Measurements from ENCODE around the gene RIPK1.
"Not testable (repeated sequence)": the region's sequence is repeated elsewhere in the genome, so short reads cannot be mapped to it uniquely, and the experiment has no call there.

The RIPK1 gene

DNA sequence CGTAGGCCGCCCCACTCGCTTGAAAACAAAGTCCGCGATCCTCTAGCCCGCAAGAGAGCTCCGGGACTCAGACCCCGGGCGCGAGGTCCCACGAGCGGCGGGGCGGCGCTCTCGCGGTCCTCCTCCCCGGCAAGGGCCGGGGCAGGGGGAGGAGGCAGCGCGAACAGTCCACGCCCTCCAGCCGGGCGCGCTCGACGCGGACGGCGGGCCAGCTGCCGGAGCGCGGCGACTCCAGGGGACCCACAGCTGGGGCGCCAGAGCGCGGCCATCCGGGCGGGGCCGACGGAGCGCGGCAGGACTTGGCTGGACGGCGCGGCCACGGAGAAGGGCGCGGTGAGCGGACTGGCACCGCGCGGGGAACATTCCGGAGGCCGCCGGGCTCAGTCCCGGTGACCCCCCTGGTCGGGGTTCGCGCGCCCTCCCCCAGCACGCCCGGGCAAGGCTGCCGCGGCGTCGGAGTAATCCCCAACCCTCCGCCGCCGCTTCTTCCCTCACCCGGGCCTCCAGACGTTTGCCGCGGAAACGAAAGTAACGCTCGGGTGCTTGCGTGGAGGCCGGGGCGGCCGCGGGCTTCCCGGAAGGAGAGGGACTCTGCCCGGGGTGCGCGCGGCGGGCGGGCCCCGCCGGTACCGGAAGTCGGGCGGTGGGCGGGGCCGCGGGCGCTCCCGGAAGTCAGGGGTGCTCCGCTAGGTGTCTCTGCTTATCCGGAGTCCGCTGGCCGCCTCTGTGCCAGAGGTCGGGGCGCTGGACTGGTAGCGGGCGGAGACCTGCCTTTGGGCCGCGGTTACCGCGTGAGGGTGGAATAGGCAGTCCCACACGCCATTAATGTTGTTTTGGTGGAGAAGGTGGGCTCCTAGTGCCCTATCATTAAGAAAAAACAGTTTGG, at the start of gene RIPK1:
RIPK1 (plus strand) TSS at position 166 of the 886 bp plus-strand sequence. CDS start 8,330 bp downstream, outside the sequence.
- peak; percentile 75 to 91 for DNase-seq

DNA sequence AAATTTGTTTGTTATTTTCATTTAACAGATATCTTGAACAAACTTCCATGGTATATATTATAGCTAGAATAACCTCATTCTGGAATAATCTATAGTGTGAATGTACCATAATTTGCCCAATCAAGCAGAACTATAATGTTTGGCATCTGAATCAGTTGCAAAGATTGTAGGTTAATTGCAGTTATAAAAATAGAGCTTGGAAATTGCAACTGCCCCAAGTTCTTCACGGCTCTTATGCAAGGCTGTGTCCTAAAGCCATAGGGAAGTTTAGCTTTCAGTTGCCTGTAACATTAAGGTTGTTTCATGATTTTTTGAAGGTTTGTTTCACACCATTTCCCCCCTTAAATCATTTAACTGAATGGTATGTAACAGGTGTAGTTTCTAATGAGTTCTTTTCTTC, 49.2 kb upstream of the RIPK1 start:
- DNase-seq: no peak

DNA sequence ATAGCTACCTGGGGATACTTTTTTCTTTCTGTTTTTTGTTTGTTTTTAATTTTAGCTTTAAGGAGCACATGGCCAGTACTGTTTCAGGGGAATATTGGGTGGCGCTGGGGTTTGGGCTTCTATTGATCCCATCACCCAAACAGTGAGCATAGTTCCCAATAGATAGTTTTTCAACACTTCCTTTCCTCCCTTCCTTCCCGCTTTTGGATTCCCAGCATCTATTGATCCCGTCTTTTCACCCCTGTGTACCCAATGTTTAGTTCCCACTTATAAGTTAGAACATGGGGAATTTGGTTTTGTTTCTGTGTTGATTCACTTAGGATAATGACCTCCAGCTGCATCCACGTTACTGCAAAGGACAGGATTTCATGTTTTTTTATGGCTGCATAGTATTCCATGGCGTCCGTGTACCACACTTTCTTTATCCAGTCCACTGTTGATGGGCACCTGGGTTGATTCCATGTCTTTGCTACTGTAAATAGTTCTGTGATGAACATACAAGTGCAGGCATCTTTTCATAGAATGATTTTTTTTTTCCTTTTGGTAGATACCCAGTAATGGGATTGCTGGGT, 48.5 kb upstream of the RIPK1 start:
- no peak for DNase-seq

DNA sequence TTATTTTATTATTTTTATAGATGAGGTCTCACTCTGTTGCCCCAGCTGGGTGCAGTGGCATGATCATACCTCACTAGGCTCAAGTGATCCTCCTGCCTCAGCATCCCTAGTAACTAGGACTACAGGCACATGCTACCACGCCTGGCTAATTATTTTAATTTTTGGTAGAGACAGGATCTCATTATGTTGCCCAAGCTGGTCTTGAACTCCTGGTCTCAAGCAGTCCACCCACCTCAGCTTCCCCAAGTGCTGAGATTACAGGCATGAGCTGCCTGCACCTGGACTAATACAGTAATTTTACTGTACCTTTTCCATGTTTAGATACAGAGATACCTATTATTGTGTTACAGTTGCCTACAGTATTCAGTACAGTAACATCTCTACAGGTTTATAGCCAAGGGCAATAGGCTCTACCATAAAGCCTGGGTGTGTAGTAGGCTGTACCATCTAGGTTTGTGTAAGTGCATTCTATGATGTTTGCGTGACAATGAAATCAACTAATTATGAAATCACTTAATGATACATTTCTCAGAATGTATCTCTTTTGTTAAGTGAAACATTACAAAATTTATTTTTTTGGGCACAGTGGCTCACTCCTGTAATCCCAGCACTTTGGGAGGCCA, 47.2 kb upstream of the RIPK1 start:
- not testable (repeated sequence) for DNase-seq

DNA sequence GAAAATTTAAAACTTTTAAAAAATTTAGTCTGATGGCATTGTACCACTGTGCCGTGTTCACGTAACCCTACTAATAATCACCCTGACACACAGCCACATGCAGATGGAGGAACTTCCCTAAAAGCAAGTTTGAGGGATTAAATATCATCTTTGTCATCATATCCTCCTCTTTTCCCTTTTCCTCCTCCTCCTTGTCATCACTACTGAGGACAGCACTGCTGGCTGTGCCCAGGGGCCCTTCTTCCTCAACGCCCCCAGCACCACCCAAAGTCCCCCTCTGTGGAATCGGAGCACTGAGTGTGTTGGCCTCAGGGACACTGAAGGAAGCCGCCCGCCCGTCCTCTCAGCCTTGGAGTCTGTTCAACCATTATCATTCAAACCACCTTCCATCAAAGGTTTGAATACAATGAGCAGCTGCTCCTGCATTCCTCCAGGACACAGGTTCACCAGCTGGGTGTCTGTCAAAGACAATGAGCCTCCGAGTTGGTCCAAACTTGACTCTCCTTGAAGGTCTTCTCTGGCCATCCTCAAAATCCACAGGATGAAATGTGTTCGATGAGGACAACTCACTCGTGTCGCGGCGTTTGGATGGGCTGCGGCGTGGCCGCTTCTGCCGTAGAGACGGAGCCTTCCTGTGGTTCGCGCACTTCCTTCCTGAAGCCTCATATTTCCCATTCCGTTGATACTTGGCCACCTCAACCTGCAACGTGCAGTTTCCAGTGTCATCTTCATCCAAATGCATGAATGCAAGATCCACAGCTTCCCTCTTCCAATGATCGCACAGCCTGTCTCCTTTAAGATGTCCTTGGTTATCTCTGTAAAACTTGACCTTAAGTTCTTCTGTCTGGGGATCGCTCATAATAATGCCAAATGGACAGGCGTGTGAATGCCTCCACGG, 45.3 kb upstream of the RIPK1 start:
- no peak for DNase-seq

DNA sequence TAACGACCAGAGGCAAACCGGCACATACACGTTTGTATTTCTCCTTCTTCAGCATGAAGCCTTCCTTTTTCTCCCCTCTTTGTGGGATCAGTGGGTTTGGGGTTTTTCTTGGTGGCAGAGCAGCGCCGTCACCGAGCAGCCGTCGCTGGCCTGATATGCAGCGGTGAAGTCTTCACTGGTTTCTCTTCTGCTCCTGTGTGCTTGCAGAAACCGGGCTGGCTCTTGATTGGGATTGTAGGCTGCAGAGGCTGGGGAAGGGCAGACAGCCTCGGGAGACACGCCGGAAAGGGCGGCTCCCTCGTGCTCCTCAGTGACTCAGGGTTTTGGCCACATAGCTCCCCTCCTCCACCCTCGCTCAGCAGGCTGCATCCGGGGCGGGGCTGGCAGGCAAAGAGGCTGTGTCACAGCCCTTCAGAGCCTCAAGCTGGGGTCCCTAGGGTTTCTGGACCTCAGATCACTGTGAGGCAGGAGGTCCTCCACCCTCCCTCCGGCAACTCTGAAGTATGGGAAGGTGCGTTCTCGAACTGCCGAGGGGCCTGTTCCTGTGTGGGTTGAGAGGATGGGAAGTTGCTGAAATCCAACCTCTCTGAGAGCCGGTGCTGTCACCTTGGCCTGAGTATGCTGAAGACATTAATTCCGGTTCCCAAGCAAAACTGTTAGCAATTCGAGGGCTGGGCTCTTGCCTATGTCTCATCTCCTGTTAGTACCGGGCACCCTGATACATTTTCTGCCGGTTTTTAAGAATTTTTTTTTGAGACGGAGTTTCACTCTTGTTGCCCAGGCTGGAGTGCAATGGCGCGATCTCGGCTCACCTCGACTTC, 44.4 kb upstream of the RIPK1 start:
- DNase-seq: no peak

DNA sequence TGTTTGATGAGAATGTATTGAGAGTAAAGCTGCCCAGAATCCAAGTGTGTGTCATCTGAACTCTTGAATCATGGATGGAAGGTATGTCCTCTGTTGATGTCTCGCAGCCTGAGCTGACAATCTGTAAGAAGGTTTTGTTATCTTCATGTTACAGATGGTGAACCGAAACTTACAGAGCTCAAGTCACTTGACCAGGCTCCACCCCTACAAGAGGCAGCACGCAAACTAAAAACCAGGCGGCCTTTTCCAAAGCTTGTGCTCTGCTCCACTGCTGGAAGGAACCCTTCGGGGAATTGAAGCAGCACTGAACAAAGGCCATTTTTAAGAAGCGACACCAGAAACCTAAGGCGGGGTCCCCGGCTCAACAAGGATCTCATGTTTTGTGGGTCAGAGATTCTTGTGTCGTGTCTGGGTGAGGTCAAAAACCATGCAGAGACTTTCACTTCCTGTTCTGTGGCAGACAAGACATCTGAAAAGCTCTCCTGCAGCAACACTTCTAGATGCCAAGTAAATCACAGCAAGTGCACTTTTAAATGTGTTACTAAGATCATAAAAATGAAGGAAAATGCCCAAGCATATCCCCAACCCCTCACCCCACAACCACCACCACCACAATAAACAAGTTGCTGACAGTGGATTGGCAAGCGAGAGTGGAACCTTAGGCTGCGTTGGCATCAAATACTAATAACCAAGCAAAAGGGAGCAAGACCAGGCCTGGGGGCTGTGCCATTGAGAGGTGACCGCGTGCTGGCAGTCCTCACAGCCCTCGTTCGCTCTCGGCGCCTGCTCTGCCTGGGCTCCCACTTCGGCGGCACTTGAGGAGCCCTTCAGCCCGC, 41.3 kb upstream of the RIPK1 start:
- DNase-seq: no peak

DNA sequence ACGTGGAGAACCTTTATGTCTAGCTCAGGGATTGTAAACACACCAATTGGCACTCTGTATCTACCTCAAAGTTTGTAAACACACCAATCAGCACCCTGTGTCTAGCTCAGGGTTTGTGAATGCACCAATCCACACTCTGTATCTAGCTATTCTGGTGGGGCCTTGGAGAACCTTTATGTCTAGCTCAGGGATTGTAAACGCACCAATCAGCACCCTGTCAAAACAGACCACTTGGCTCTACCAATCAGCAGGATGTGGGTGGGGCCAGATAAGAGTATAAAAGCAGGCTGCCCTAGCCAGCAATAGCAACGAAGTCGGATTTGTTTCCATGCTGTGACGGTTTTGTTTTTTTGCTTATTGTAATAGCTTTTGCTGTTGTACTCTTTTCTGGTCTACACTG, 40.1 kb upstream of the RIPK1 start:
- not testable (repeated sequence) for DNase-seq

DNA sequence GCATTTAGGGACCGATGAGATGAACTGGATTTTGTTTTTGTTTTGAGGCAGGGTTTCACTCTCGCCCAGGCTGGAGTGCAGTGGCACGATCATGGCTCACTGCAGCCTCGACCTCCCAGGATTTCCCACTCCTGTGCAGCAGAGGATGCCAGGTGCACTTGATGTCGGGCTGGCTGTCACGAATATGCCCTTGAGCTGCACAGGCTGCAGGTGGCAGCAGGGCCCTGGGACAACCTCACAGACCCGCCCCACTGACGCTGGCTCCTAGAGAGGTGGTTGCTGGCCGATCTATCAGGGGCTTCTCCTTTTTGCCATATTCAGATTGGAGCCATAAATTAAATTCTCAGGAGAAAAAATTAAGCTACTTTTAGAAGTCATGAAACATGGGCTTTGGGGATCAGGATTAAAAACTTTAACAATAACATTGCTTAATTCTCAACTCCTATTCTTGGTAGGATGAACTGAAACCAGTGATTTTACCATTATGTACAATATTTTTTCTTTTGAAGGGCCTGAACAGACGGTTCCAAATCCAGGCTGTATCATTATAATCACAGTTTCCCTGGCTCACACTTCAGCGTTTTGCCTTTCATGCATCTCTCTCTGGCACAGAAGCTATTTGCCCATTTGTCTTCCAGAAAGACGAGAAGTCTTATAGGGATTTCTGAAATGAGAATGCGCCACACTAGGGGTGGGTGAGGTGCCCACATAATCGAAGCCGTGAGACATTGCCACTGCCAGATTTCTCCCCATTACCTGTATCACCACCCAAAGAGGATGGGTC, 36.2 kb upstream of the RIPK1 start:
- DNase-seq: peak in 1 of 2 experiments; percentile 45

DNA sequence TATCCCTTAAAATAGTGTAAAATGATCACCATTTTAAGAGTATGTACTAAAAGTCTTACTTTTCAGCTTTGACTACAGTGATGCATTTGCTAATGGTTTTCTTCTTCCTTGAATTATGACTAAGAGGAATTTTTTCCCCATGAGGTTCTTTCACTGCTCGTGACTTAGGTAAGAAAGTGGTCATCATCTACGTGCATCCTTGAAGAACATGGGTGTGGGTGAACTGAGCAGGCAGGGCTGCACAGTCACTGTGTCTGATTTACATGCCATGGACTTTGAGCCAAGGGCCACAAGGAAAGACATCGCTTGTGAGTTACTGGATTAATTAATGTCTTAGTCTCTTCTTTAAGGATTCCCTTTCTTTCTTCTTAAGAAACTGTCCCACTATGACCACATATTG, 35.3 kb upstream of the RIPK1 start:
- DNase-seq: no peak

DNA sequence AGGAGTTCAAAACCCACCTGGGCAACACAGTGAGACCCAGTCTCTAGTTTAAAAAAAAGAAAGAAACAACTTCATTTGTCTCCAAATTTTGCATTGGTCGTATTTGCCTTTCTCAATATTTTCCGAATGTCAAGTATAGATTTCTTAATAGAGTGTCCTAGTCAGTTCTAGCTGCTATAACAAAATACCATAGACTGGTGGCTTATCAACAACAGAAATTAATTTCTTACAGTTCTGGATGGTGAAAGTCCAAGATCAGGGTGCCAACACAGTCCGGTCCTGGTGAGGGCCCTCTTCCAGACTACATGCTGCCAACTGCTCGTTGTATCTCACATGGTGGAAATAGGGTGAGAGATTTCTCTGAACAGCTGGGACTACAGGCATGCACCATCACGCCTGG, 34.6 kb upstream of the RIPK1 start:
- DNase-seq: no peak

DNA sequence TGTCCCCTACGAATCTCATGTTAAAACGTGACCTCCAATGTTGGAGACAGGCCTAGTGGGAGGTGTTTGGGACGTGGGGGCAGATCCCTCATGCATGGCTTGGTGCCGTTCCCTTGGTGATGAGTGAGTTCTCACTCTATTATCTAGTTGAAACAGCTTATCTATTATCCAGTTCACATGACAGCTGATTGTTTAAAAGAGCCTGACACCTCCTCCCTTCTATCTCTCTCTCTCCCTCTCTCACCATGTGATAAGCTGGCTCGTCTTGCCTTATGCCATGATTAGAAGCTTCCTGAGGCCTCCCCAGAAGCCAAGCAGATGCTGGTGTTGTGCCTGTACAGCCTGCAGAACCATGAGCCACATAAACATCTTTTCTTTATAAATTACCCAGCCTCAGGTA, 32.9 kb upstream of the RIPK1 start:
- DNase-seq: no peak

DNA sequence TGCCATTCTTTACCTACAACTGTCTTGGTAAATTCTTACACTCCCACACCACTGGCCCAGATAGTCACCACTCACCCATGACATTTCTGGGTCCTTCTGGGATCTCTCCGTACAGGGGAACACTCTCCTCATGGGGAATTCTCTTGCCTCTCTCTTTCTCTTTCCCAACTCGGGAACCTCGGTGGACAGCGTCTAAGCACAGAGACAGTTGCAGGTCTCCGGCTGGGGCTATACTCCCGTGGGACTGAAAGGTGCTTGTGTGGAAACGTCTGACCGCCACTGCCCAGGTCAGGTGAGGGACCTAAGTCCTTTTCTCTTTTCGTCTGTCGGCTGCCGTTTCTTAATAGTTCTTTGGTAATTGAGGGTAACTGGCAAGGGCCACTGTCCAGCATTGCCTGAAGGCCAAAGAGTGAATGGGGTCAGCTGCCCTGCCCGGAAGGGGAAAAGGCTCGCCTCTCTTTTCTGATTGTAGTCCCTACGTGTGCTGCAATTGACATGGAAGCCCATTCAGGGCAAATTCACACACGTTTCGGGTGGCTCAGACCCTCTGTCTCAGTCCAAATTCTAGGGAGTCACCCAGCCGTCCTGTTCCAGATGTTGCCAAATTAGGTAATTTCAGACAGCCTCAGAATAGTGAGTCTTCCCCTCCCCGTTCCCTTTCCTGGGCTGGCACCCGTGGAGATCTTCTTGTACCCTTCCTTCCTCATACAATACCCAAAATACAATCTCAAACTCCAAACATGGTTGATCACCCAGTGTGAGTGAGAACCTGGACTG, 31.2 kb upstream of the RIPK1 start:
- no peak for DNase-seq

DNA sequence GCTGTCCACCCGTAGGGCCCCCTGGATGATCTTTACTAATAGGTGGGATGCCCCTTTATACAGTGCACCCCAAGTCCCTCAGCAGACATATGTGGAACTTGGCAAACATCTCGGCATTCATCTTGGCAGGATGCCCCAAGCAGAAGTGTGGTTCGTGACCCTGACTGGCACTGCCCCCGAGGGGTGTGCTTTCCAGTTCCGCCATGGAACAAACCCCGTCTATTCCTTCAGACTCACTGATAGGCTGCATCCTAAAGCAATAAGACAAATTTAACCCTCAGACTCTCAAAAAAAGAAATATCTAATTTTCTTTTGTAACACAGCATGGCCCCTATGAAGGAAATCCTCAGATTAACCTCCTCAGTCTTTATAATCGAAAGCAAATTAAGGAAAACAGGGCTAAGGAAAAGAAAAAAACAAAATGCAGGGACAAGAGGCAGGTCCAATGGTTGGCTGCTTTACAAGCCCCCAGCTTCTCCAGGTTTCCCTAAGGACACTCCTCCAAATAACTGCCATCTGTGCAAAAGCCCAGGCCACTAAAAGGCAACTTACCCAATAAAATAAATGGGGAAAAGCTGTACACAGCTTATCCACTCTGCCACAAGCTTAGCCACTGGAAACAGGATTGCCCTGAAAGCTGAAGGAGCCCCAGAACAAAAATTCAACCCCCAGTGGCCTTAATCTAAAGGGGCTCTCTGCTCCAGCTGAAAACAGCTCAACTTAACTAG, 30.5 kb upstream of the RIPK1 start:
- peak; percentile 55 to 80 for DNase-seq

DNA sequence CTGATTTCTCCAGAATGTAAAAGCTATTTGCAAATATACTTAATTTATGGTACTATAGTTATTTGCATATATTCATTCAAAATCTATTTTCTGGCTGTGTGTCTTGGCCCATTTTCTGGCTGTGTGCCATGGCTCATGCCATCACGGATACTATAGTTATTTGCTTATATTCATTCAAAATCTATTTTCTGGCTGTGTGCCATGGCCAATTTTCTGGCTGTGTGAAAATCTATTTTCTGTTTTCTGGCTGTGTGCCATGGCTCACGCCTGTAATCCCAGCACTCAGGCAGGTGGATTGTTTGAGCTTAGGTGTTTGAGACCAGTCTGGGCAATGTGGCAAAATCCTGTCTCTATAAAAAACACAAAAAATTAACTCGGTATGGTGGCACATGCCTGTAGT, 28.9 kb upstream of the RIPK1 start:
- DNase-seq: peak in 1 of 2 experiments; percentile 20

DNA sequence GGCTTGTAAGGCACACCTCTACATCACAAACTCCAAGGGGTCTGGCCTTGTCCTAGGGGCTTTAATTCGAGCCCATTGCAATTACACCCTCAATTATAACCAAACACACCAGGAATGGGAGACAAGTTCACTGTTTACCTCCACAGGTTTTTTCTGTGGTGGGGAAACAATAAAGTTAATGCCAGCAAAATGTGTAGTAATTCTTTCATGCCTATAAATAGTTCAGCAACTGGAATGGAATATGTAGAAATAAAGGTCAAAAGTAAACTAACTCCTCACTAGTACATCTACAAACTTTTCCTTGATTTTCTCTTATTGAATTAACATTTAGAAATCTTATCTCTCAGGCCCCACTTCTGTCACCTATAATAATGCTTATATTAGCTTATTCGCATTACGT, 27.1 kb upstream of the RIPK1 start:
- no peak for DNase-seq

DNA sequence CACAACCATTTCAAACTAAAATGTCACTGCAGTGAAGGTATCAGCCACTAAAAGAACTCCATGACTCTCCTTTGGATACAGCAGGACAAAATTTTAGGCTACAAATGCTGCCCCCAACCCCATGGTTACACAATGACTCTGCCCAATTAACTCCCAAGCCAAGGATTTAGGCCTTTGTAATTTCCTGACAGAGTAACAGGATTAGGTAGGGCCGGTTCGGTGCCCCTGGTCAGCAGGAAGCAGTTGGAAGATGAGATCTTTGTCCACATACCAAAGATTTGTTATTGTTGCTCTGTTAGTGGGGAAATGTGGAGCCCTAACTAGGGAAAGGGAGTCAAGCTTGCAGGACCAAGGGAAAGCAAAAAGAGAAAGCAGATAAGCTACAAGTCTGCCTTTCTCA, 26.7 kb upstream of the RIPK1 start:
- DNase-seq: no peak

DNA sequence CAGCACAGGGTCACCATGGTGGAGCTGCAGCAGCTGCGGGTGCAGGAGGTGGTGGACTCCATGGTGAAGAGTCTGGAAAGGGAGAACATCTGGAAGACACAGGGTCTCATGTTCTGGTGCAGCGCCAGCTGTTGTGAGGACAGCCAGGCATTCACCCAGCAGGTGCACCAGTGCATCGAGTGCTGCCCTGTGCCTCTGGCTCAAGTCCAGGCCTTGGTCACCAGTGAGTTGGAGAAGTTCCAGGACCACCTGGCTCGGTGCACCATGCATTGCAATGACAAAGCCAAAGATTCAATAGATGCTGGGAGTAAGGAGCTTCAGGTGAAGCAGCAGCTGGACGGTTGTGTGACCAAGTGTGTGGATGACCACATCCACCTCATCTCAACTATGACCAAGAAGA, 22.9 kb upstream of the RIPK1 start:
- peak in 1 of 2 experiments; percentile 21 for DNase-seq

DNA sequence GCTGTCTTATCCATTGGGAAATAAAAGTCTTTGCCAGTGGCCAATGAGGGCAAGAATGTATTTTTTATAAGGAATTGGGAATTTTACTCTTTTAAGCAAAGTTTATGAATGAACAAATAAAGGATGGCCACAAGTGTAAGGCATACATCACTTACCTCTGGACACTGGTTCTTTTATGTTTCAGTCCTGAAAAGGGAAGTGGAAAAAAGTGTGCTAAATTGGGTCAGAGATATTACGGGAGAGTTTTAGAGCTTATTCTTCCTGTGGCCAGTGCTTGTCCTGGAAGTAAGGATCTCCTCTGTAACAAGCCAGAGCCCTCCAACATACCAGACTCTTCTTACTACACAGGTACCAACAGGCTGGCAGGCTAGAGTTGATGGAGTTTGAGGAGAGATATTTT, 22.5 kb upstream of the RIPK1 start:
- DNase-seq: no peak

Data from NCI-H524 (cell line).